HepG2 (cell line): Measurements from ENCODE around the gene HTRA2. TPM values are rescaled to one million over a fixed set of nuclear protein-coding genes. Genes with fewer than 3 reads are reported as not detected.

Experiments used
- CEBPB ChIP-seq: IDR thresholded peaks from 2 replicates; pipeline ENCODE4 v1.6.1; 2011; ENCODE audit warnings: low read depth, low read length, improper control_type of control experiment, borderline replicate concordance
- DMAP1 ChIP-seq: IDR thresholded peaks from 2 replicates; pipeline ENCODE4 v1.6.1; 2016
- ERF ChIP-seq: IDR thresholded peaks from 2 replicates; pipeline ENCODE4 v1.6.1; 2018; ENCODE audit warnings: missing biosample characterization, missing genetic modification reagents
- IRF2 ChIP-seq: IDR thresholded peaks from 2 replicates; pipeline ENCODE4 v1.6.1; 2018; ENCODE audit warnings: missing genetic modification reagents, missing compliant biosample characterization
- JUND ChIP-seq: sonication (generic); formaldehyde crosslinking; IDR thresholded peaks from 2 replicates; pipeline ENCODE4 v1.8.0; 2022; ENCODE audit warnings: mild to moderate bottlenecking, missing genetic modification reagents
- MAFK ChIP-seq, 2 experiments: IDR thresholded peaks in 1 of 2; conservative IDR thresholded peaks in 1 of 2; 2 replicates each; pipeline ENCODE4 v1.6.1; 2011; ENCODE audit warnings: improper control_type of control experiment in 2 of 2, low read length in 2 of 2
- PHF5A ChIP-seq: IDR thresholded peaks from one replicate; pipeline ENCODE4 v1.6.1; 2018; ENCODE audit warnings: low read depth, missing genetic modification reagents; ENCODE audit not compliant: unreplicated experiment
- RELA ChIP-seq: sonication (generic); formaldehyde crosslinking; IDR thresholded peaks from 2 replicates; pipeline ENCODE4 v1.4.0; 2020; ENCODE audit warnings: missing genetic modification reagents
- TBP ChIP-seq: sonication (generic); formaldehyde crosslinking; IDR thresholded peaks from 2 replicates; pipeline ENCODE4 v1.5.0; 2020; ENCODE audit warnings: missing genetic modification reagents
- XRCC5 ChIP-seq: fragments of 200-400 bp; formaldehyde crosslinking; optimal IDR thresholded peaks from 2 replicates; pipeline ENCODE3; 2017; ENCODE audit warnings: mild to moderate bottlenecking, low read length
- ZBTB38 ChIP-seq: sonication (generic); formaldehyde crosslinking; IDR thresholded peaks from 2 replicates; pipeline ENCODE4 v1.5.1; 2020; ENCODE audit warnings: mild to moderate bottlenecking, missing genetic modification reagents
- ZFP41 ChIP-seq: sonication (generic); formaldehyde crosslinking; IDR thresholded peaks from 2 replicates; pipeline ENCODE4 v1.4.0; 2020; ENCODE audit warnings: mild to moderate bottlenecking, missing genetic modification reagents, borderline replicate concordance
- ZIK1 ChIP-seq: sonication (generic); formaldehyde crosslinking; IDR thresholded peaks from 2 replicates; pipeline ENCODE4 v1.5.0; 2020; ENCODE audit warnings: mild to moderate bottlenecking, low read depth, missing genetic modification reagents, borderline replicate concordance
- ZNF138 ChIP-seq: sonication (generic); formaldehyde crosslinking; IDR thresholded peaks from 2 replicates; pipeline ENCODE4 v1.5.0; 2020; ENCODE audit warnings: mild to moderate bottlenecking, low read depth, missing genetic modification reagents
- ZNF317 ChIP-seq: sonication (generic); formaldehyde crosslinking; IDR thresholded peaks from 2 replicates; pipeline ENCODE4 v1.5.0; 2020; ENCODE audit warnings: mild to moderate bottlenecking, missing genetic modification reagents
- ZNF550 ChIP-seq: sonication (generic); formaldehyde crosslinking; IDR thresholded peaks from 2 replicates; pipeline ENCODE4 v1.4.0; 2020; ENCODE audit warnings: mild to moderate bottlenecking, missing genetic modification reagents, borderline replicate concordance
- ZNF839 ChIP-seq: sonication (generic); formaldehyde crosslinking; IDR thresholded peaks from 2 replicates; pipeline ENCODE4 v1.4.0; 2020; ENCODE audit warnings: missing genetic modification reagents, mild to moderate bottlenecking, borderline replicate concordance
- ZSCAN12 ChIP-seq: sonication (generic); formaldehyde crosslinking; IDR thresholded peaks from 2 replicates; pipeline ENCODE4 v1.9.0; 2021; ENCODE audit warnings: mild to moderate bottlenecking, missing genetic modification reagents
- polyA plus RNA-seq, 8 experiments: library from polyadenylated mRNA; depleted of rRNA in 3 of 8; stranded (reverse) in 7 of 8; unstranded in 1 of 8; fragments of >200 nt; fragmentation: Illumina TruSeq in 4 of 8; extraction: Trizol in 4 of 8; gene quantifications; 2 replicates each; pipeline versions ENCODE4 v1.2.1 to v1.2.3, GENCODE V29; 2011 to 2016; ENCODE audit warnings: low read depth in 4 of 8, missing spikeins in 1 of 8, mixed read lengths in 1 of 8; ENCODE audit not compliant: insufficient read depth in 1 of 8
- total RNA-seq, 5 experiments: library from RNA; depleted of rRNA; stranded (reverse); fragments of >200 nt; fragmentation: Illumina TruSeq; extraction: Trizol; gene quantifications; 2 replicates each; pipeline ENCODE4 v1.2.3, GENCODE V29; 2016; ENCODE audit warnings: low read depth in 1 of 5
- TF ChIP-seq, protein P1 (sequence below): sonication (generic); formaldehyde crosslinking; IDR thresholded peaks from 2 replicates; pipeline ENCODE4 v1.5.0; 2020; ENCODE audit warnings: mild to moderate bottlenecking, missing genetic modification reagents
- TF ChIP-seq, protein P2 (sequence below): sonication (generic); formaldehyde crosslinking; IDR thresholded peaks from 2 replicates; pipeline ENCODE4 v1.9.0; 2022; ENCODE audit warnings: missing genetic modification reagents, mild to moderate bottlenecking, borderline replicate concordance
- TF ChIP-seq, protein P3 (sequence below): sonication (generic); formaldehyde crosslinking; IDR thresholded peaks from 2 replicates; pipeline ENCODE4 v1.5.1; 2020; ENCODE audit warnings: missing genetic modification reagents, mild to moderate bottlenecking, borderline replicate concordance

Gene HTRA2
- total and polyA plus RNA-seq, 2 of the 13 experiments (the other 11 are each of a cell fraction or from before 2014, with no cell fraction given) = 47.7 to 50.3 TPM

DNA sequence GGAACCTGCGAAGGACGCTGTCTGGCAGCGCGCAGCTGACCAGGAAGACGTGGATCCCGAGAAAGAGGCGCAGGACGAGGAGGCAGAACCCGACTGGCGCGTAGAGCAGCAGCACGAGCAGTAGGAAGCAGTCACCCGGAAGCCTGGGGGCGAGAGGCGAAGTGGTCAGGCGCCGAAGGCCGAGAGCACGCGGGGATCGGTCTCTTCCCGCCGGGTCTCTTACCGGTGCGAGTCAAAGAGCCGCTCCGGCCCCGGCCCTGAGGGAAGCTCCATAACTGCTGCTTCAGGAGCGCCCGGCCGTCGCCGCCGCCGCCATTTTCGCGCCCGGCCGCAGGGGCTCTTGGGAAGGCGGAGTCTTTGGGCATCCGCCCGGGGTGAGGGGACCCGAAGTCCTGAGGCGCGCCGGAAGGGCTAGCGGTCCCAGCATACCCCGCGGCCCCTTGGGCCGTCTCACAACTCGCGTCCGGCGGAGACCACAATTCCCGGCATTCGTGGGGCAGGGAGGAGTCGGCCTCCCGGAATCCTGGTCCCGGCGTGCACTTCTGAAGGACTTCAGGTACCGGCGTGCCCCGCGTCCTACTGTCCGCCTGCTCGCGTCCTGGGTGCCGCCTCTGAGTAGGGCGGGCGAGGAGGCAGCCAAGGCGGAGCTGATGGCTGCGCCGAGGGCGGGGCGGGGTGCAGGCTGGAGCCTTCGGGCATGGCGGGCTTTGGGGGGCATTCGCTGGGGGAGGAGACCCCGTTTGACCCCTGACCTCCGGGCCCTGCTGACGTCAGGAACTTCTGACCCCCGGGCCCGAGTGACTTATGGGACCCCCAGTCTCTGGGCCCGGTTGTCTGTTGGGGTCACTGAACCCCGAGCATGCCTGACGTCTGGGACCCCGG, at the start of gene HTRA2, which contains the start of gene AUP1 (continued):
- TF ChIP-seq, protein P1, sequence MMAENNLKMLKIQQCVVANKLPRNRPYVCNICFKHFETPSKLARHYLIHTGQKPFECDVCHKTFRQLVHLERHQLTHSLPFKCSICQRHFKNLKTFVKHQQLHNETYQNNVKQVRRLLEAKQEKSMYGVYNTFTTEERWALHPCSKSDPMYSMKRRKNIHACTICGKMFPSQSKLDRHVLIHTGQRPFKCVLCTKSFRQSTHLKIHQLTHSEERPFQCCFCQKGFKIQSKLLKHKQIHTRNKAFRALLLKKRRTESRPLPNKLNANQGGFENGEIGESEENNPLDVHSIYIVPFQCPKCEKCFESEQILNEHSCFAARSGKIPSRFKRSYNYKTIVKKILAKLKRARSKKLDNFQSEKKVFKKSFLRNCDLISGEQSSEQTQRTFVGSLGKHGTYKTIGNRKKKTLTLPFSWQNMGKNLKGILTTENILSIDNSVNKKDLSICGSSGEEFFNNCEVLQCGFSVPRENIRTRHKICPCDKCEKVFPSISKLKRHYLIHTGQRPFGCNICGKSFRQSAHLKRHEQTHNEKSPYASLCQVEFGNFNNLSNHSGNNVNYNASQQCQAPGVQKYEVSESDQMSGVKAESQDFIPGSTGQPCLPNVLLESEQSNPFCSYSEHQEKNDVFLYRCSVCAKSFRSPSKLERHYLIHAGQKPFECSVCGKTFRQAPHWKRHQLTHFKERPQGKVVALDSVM (CRISPR knock-in tag) = peak; percentile 14; the same call in 1 of the 2 replicates
- TF ChIP-seq ZNF550 (CRISPR knock-in tag) (no peak; the same call in 1 of the 2 replicates), ERF (CRISPR knock-in tag) (peak; percentile 91), XRCC5 (peak; percentile 84), IRF2 (CRISPR knock-in tag) (peak; percentile 97), ZFP41 (no peak), MAFK (conservative IDR thresholded peaks at IDR 0.05 in 1 of 2, IDR thresholded peaks at IDR 0.05 in 1 of 2; ENCODE audit: low read length in 2 of 2) (peak in 1 of 2 experiments; percentile 4; a peak in 1 of 4 replicates), ZNF138 (0 out of 2 replicates have a peak, but pooled peaks have one; percentile 23), TBP (CRISPR knock-in tag) (peak; percentile 96), ZSCAN12 (CRISPR knock-in tag) (0 out of 2 replicates have a peak, but pooled peaks have one; percentile 71), RELA (CRISPR knock-in tag) (peak; percentile 17; the same call in 1 of the 2 replicates), ZBTB38 (CRISPR knock-in tag) (peak; percentile 61; the same call in 1 of the 2 replicates), ZIK1 (peak; percentile 47; the same call in 1 of the 2 replicates), CEBPB (no peak), JUND (CRISPR knock-in tag) (peak; percentile 22; the same call in 1 of the 2 replicates), ZNF317 (CRISPR knock-in tag) (peak; percentile 95), DMAP1 (CRISPR knock-in tag) (peak; percentile 87; the same call in 1 of the 2 replicates), ZNF839 (peak; percentile 18; the same call in 1 of the 2 replicates), PHF5A (no peak)
- TF ChIP-seq, protein P2, sequence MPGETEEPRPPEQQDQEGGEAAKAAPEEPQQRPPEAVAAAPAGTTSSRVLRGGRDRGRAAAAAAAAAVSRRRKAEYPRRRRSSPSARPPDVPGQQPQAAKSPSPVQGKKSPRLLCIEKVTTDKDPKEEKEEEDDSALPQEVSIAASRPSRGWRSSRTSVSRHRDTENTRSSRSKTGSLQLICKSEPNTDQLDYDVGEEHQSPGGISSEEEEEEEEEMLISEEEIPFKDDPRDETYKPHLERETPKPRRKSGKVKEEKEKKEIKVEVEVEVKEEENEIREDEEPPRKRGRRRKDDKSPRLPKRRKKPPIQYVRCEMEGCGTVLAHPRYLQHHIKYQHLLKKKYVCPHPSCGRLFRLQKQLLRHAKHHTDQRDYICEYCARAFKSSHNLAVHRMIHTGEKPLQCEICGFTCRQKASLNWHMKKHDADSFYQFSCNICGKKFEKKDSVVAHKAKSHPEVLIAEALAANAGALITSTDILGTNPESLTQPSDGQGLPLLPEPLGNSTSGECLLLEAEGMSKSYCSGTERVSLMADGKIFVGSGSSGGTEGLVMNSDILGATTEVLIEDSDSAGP = peak; percentile 91; the same call in 1 of the 2 replicates
- TF ChIP-seq, protein P3, sequence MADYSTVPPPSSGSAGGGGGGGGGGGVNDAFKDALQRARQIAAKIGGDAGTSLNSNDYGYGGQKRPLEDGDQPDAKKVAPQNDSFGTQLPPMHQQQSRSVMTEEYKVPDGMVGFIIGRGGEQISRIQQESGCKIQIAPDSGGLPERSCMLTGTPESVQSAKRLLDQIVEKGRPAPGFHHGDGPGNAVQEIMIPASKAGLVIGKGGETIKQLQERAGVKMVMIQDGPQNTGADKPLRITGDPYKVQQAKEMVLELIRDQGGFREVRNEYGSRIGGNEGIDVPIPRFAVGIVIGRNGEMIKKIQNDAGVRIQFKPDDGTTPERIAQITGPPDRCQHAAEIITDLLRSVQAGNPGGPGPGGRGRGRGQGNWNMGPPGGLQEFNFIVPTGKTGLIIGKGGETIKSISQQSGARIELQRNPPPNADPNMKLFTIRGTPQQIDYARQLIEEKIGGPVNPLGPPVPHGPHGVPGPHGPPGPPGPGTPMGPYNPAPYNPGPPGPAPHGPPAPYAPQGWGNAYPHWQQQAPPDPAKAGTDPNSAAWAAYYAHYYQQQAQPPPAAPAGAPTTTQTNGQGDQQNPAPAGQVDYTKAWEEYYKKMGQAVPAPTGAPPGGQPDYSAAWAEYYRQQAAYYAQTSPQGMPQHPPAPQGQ = no peak
